HG03469 (cell line): ENCODE measurements around the gene MYBBP1A.

ENCODE experiments used
- ATAC-seq: cut with Tn5 transposase; IDR thresholded peaks from one replicate; pipeline ENCODE4 v1.9.1; 2021; ENCODE audit warnings: mild to moderate bottlenecking, moderate library complexity, moderate number of reproducible peaks; ENCODE audit not compliant: unreplicated experiment

Gene MYBBP1A

DNA sequence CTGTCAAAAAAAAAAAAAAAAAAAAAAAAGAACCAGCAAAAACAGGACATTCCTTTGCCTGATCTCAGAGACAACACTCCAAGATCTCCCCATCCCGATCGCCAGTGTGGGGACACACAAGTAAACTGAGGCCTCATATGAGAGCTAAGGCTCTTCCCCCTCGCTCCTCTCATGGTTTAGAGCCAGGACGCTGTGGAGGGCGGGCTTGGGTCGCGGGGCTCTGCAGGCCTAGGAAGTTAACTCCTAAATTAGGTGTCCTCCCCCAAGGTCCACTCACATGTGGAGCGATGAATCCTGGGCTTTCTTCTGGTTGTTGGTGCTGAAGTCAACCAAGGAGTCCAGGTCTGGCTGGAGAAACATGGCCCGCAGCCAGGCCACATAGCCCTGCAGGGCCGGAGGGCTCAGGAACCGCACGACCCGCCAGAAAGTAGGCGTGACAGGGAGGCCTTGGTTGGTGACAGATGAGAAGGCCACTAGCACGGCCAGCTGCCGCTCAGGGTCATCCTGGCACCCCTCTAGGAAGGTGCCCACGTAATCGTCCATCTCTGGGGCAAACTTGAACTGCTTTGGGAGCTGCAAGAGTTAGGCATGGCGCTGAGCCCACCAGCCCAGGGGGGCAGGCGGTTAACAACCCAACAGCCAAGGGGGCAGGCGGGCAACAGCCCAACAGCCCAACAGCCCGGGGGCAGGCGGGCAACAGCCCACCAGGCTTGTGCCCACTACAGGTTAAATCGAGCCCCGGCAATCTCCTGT, 5.2 kb downstream of the MYBBP1A start:
- no peak for ATAC-seq

- no peak for ATAC-seq
These were observed 6.3 kb downstream of the MYBBP1A start for GRCh38 chr17:4548721-4549531.

GRCh38 chr17:4548061-4548461, 7.1 kb downstream of the MYBBP1A start:
- no peak for ATAC-seq

DNA sequence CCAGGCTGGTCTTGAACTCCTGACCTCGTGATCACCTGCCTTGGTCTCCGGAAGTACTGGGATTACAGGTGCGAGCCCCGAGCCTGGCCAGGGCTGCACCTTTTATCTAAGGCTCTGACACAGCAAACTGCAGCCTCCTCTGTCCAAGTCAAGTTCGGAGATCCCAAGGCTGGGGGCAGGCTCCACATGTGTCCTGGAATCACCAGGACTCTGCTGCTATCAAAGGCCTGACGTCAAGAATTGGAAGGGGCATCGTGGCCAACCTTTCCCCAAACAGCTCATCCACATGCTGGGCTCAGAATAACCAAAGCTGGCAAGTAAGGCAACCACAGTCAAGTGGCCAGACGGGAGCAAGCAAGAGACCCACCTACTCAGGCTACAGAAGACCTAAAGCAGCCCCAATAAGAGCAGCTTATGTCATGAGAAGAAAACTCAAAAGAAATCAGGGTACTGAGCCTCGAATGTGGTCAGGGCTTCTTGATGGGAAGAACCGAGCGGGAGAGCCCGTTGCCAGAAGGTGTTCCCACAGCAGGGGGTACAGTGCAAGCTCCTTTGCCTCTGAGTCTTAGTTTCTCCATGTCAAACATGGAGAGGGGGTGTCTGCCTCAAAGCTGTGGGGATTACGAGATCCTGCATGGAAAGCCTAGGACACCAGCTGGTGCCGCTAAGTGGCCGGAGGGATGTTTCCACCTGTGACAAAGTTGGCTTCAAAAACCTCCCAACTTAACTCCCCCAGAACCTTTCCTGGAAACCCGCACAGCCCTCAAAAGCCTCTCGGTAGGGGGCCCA, 7.9 kb downstream of the MYBBP1A start:
- ATAC-seq, result no peak

- no peak for ATAC-seq
These were observed 9.8 kb downstream of the MYBBP1A start for GRCh38 chr17:4545217-4545951.

GRCh38 chr17:4544951-4545216, 10.3 kb downstream of the MYBBP1A start:
- no peak for ATAC-seq

DNA sequence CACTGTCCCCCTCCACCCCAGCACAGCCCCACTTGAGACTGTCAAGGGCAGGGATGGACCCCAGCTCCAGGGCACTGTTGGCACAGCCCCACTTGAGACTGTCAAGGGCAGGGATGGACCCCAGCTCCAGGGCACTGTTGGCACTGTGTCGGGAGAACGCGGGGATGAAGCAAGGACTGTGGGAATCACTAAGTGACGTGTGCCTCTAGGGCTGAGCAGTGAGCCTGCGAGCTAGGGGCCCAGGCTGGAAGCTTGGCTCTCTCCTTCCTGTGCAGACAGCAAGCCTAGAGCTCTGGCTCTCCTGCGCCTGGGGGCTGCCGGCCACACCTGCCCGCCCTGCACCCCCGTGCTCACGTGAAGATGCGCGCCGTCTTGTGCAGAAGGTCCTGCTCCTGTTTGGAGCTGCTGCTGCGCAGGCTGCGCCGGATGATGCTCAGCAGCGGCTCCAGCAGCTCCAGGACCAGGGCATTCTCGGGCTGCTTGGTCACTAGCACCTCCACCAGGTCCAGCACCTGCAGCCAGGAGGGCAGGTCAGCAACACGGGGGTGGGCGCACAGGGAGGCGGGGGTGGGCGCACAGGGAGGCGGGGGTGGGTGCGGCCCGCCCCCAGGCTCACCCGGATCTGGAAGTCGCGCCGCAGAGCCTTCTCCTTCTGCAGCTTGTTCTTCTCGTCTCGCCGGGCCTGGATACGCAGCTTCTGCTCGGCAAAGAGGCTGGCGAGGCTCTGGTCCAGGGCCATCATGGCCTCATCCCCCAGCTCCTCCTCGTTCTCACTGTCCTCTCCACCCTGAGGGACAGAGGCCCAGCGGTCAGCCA, 10.8 kb downstream of the MYBBP1A start:
- no peak for ATAC-seq

DNA sequence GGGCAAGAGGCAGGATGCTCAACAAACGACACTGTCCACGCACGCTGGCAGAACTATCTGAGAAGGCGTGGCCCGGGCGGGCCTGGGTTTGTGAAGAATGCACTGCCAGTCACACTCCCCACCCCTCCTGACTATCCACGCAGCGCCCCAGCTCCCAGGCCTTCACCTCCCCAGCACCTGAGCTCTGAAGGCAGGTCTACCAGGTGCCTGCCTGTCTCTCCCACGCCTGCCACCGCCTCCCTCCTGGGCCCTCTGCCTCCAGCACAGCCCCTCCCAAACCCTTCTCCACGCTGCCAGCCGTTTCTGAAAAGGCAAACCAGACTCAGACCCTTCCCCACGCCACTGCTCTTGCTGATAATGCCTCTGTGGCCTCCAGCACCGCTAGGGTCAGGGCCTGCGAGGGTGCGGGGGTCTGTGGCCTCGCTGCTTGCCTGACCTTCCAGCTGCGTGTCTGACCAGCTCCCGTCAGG, 11.6 kb downstream of the MYBBP1A start:
- ATAC-seq, result no peak

- ATAC-seq, result no peak
These were observed 12.4 kb downstream of the MYBBP1A start for GRCh38 chr17:4542726-4543191.

DNA sequence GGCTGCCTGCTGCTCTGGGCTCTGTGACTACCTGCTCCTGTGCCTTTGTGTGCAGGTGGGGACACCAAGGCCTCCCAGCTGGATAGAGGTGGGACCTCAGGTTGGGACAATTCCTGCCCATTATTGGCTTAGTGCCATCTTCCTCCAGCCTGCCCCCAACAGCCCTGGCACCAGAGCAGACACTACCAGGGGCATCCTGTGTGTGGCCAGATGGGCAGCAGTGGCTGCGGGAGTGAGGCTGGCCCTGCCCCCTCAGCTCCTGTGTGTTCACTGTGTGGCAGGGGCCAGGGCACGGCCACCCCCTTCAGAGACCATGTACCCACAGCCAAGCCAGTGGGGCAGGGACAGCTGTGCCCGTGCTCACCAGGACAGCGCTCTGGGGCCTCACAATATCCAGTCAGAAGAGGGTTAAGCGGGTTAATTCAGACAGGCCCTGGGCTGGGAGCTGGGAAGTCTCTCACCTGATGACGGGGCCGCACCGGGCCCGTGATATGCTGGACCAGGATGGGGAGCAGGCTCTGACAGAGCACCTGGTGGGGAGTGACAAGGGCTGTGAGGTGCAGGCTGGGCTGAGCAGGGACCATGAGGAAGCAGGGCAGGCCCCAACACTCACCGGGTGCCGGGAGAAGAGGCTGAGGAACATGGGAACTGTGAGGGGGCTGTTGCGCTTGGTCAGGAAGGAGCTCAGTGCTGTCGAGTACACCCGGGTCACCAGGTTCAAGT, 13.0 kb downstream of the MYBBP1A start:
- ATAC-seq, result no peak

DNA sequence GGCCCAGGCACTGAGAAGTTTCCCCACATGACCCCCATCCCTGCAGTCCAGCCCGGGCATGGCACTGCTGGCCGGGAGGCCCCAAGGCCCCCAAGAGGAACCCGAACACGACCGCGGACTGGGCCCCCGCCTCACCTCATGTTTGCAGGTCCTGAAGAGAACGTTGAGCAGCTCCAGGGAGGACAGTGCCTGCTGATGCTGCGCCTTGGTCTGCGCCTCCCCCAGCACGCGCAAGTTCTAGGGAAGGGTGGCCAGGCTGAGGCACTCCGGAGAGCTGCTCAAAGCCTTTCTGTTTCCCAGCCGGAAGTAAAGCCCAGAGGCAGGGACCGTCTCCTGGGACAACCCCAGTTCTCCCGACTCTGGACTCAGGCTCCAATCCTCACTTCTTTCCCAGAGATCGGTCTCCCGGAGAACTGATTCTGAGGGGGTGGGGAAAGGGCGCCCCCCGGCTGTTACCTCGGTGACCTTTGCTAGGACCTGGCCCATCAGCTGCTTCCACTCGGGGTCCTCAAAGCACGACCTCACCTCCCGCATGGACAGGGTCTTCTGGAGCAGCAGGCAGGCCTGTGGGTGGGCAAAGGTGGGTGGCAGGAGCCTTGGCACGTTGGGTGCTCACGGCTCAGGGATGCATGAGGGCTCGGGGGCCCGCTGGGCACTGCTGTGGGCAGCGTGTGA, 13.7 kb downstream of the MYBBP1A start:
- ATAC-seq, result no peak

DNA sequence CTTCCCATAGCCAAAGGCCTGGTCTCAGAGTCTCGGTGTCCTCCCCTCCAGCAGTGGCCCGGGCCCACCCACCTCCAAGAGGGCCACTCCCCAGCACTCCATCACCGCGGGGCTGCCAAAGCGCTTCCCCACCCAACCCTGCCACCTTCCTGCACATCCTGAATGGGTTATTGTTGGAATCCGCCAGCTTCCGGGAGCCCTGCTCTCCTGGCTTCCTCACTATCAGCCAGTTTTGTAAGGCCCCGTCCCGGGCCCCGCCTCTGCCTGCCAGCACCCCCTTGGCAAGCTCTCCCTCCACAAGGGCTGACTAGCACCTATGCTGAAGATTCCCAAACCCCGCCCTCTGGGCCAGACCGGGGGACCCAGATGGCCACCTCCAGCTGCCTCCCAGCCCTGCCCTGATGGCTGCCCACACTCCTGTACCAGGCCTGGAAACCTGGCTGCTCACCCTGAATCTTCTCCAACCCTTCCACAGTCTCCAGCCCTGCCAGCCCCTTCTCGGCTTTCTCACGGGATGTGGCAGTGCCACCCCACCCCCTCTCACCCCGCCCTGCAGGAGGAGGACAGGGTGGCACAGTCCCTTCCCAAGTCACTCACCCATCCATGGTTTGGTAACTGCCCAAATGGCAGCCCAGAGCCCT, 14.4 kb downstream of the MYBBP1A start:
- no peak for ATAC-seq

GRCh38 chr17:4540224-4540651, 14.9 kb downstream of the MYBBP1A start:
- ATAC-seq, result no peak

- ATAC-seq, result no peak
These were observed 15.5 kb downstream of the MYBBP1A start for GRCh38 chr17:4539576-4540223.

DNA sequence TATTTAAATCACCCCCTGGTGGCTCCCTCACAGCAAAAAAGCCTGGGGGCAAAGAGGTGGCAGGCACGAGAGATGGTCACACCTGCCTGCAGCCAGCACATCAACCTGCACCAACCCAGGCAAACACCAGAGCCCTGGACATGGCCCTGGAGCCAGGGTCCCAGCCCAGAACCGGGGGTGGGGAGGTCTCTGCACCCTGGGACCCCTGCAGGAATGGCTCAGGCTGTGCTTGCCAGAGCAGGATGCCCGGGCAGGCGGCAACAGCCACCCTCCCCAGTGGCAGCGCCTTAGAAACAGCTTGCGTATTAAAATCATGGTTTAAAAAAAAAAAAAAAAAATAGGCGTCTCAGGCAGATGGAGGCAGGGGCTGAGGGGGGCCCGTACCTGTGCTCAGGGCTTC, 16.2 kb downstream of the MYBBP1A start:
- no peak for ATAC-seq

- no peak for ATAC-seq
These were observed 16.8 kb downstream of the MYBBP1A start for GRCh38 chr17:4538236-4539002.
